ENCODE data around the gene PCDH9.
"Not testable (repeated sequence)": the region's sequence is repeated elsewhere in the genome, so short reads cannot be mapped to it uniquely, and the experiment has no call there.

The PCDH9 gene

GRCh38 chr13:67125681-67126080 lies 104.5 kb downstream of the PCDH9 start:
- DNase-seq = no peak

- no peak for DNase-seq
Measured at GRCh38 chr13:67123165-67123564, 107.0 kb downstream of the PCDH9 start.

GRCh38 chr13:67122251-67122650 lies 107.9 kb downstream of the PCDH9 start:
- no peak for DNase-seq

GRCh38 chr13:67120872-67121531 lies 109.1 kb downstream of the PCDH9 start:
- DNase-seq = no peak

GRCh38 chr13:67119481-67119894 lies 110.6 kb downstream of the PCDH9 start:
- no peak for DNase-seq

GRCh38 chr13:67118277-67118676 lies 111.9 kb downstream of the PCDH9 start:
- DNase-seq = no peak

- DNase-seq = no peak
Measured at GRCh38 chr13:67117010-67117550, 113.1 kb downstream of the PCDH9 start.

GRCh38 chr13:67107979-67108378 lies 122.2 kb downstream of the PCDH9 start:
- DNase-seq = no peak

- DNase-seq = no peak
Measured at GRCh38 chr13:67106502-67107057, 123.6 kb downstream of the PCDH9 start.

GRCh38 chr13:67101730-67102467 lies 128.2 kb downstream of the PCDH9 start:
- DNase-seq = no peak

GRCh38 chr13:67100730-67101129 lies 129.4 kb downstream of the PCDH9 start:
- DNase-seq = no peak

GRCh38 chr13:67099494-67099893 lies 130.6 kb downstream of the PCDH9 start:
- no peak for DNase-seq

GRCh38 chr13:67097892-67098452 lies 132.2 kb downstream of the PCDH9 start:
- DNase-seq = no peak

GRCh38 chr13:67096893-67097292 lies 133.2 kb downstream of the PCDH9 start:
- not testable (repeated sequence) for DNase-seq

GRCh38 chr13:67096418-67096817 lies 133.7 kb downstream of the PCDH9 start:
- no peak for DNase-seq

GRCh38 chr13:67095621-67096020 lies 134.5 kb downstream of the PCDH9 start:
- no peak for DNase-seq

- no peak for DNase-seq
Measured at GRCh38 chr13:67094952-67095351, 135.2 kb downstream of the PCDH9 start.

- DNase-seq = no peak
Measured at GRCh38 chr13:67094078-67094477, 136.1 kb downstream of the PCDH9 start.

- no peak for DNase-seq
Measured at GRCh38 chr13:67091603-67092002, 138.5 kb downstream of the PCDH9 start.

GRCh38 chr13:67090856-67091255 lies 139.3 kb downstream of the PCDH9 start:
- no peak for DNase-seq

GRCh38 chr13:67087527-67087926 lies 142.6 kb downstream of the PCDH9 start:
- no peak for DNase-seq

GRCh38 chr13:67086260-67086659 lies 143.9 kb downstream of the PCDH9 start:
- DNase-seq = no peak

GRCh38 chr13:67084066-67084465 lies 146.1 kb downstream of the PCDH9 start:
- no peak for DNase-seq

- no peak for DNase-seq
Measured at GRCh38 chr13:67083519-67083918, 146.6 kb downstream of the PCDH9 start.
